Endodermal cell (in vitro differentiated cells): ENCODE results near the gene RASGEF1C. TPM values are rescaled to one million over a fixed set of nuclear protein-coding genes. Genes with fewer than 3 reads are reported as not detected.

Source experiments
- DNase-seq: peaks from one replicate; pipeline ENCODE4 v3.0.0-alpha.2; 2017
- H3K27ac ChIP-seq: 2 replicates; pipeline ENCODE4 v1.5.1; 2013; ENCODE audit warnings: mild to moderate bottlenecking, low read depth, low read length, moderate library complexity
- H3K27me3 ChIP-seq: 2 replicates; pipeline ENCODE4 v1.6.1; 2013; ENCODE audit warnings: mild to moderate bottlenecking, low read length, moderate library complexity; ENCODE audit not compliant: insufficient read depth, control insufficient read depth, poor library complexity, severe bottlenecking
- H3K36me3 ChIP-seq: 2 replicates; pipeline ENCODE4 v1.7.0; 2013; ENCODE audit warnings: mild to moderate bottlenecking, low read length, moderate library complexity; ENCODE audit not compliant: control insufficient read depth, insufficient read depth
- H3K4me1 ChIP-seq: one replicate; pipeline ENCODE4 v1.7.0; 2013; ENCODE audit warnings: low read length; ENCODE audit not compliant: control insufficient read depth, insufficient read depth
- H3K4me3 ChIP-seq: 2 replicates; pipeline ENCODE4 v1.5.1; 2013; ENCODE audit warnings: mild to moderate bottlenecking, low read length, moderate library complexity
- H3K9ac ChIP-seq: 2 replicates; pipeline ENCODE4 v1.6.1; 2013; ENCODE audit warnings: mild to moderate bottlenecking, low read length, moderate library complexity; ENCODE audit not compliant: poor library complexity, severe bottlenecking; ENCODE audit errors: extremely low read depth
- H3K9me3 ChIP-seq: 2 replicates; pipeline ENCODE4 v1.6.1; 2013; ENCODE audit warnings: mild to moderate bottlenecking, low read length, moderate library complexity; ENCODE audit not compliant: control insufficient read depth
- H3K27ac Mint-ChIP-seq: 2 replicates; pipeline ENCODE4 v1.8.0; 2020; ENCODE audit warnings: mixed read lengths
- H3K27me3 Mint-ChIP-seq: 2 replicates; pipeline ENCODE4 v1.8.0; 2021; ENCODE audit warnings: mild to moderate bottlenecking, mixed read lengths; ENCODE audit not compliant: insufficient read depth
- H3K36me3 Mint-ChIP-seq: 2 replicates; pipeline ENCODE4 v1.8.0; 2020; ENCODE audit warnings: low read depth, mixed read lengths
- H3K4me1 Mint-ChIP-seq: 2 replicates; pipeline ENCODE4 v1.8.0; 2020; ENCODE audit warnings: mixed read lengths
- H3K4me3 Mint-ChIP-seq: 2 replicates; pipeline ENCODE4 v1.8.0; 2020; ENCODE audit warnings: mild to moderate bottlenecking, moderate library complexity, mixed read lengths
- H3K9me3 Mint-ChIP-seq: 2 replicates; pipeline ENCODE4 v1.8.0; 2020; ENCODE audit warnings: mild to moderate bottlenecking, mixed read lengths
- CTCF ChIP-seq: fragments of 200-600 bp; sonication (generic); conservative IDR thresholded peaks from 2 replicates; pipeline ENCODE4 v1.5.0; 2021; ENCODE audit warnings: antibody characterized with exemption, mild to moderate bottlenecking
- WGBS, 2 experiments: methylation state at CpG; one replicate each; pipeline versions ENCODE4 v1.1.5 to v1.1.7; 2013; ENCODE audit warnings: missing lambda C conversion rate in 2 of 2, mixed read lengths in 1 of 2; ENCODE audit not compliant: insufficient coverage in 1 of 2, insufficient read length in 1 of 2; 5-methylcytosine and 5-hydroxymethylcytosine counted together
- total RNA-seq, 2 donors: library from RNA; stranded (reverse); fragmentation: NEBNext Ultra II Directional in 1 of 2; extraction: Animal tissue kit (Norgen Biotek cat#: 25700) in 1 of 2; gene quantifications; 2 replicates in 1 of 2; 3 replicates in 1 of 2; pipeline ENCODE4 v1.2.1, GENCODE V29; 2021

RASGEF1C gene
- total RNA-seq, 2 donors from 2014 or later: 0.62 to 0.75 TPM

- H3K27ac ChIP-seq: no peak overlapping the region
- no peaks in the 10 kb centered on the region for H3K27me3 ChIP-seq
- no peaks in the 10 kb centered on the region for H3K27me3 Mint-ChIP-seq
These were observed 92.7 kb downstream of the RASGEF1C start for GRCh38 chr5:180116077-180116999.

GRCh38 chr5:180115326-180116076 is 93.5 kb downstream of the RASGEF1C start:
- Histone ChIP-seq H3K27ac (no peak overlapping the region), H3K4me1 (no peaks in the 10 kb centered on the region), H3K36me3 (no peaks in the 10 kb centered on the region), H3K9ac (no peak overlapping the region), H3K4me3 (no peak overlapping the region), H3K9me3 (no peaks in the 10 kb centered on the region), H3K27me3 (no peaks in the 10 kb centered on the region)
- DNase-seq: no peak
- WGBS, 2 experiments: 92 to 96% methylated on average over 9 to 14 of the region's 14 CpGs
- Mint-ChIP-seq H3K4me3 (no peak overlapping the region), H3K27ac (no peak overlapping the region), H3K9me3 (no peaks in the 10 kb centered on the region), H3K27me3 (no peaks in the 10 kb centered on the region), H3K4me1 (peaks cover 3% of the 10 kb centered on the region), H3K36me3 (no peaks in the 10 kb centered on the region)
- TF ChIP-seq CTCF: no peak

More at GRCh38 chr5:180116077-180116999, 92.7 kb downstream of the RASGEF1C start:
- Histone ChIP-seq H3K9me3 (no peaks in the 10 kb centered on the region), H3K4me1 (no peaks in the 10 kb centered on the region), H3K36me3 (no peaks in the 10 kb centered on the region), H3K9ac (no peak overlapping the region), H3K4me3 (no peak overlapping the region)
- no peaks in the 10 kb centered on the region for H3K9me3 Mint-ChIP-seq
- no peaks in the 10 kb centered on the region for H3K36me3 Mint-ChIP-seq
- no peak overlapping the region for H3K4me3 Mint-ChIP-seq
- peak; percentile 43 for DNase-seq
- H3K4me1 Mint-ChIP-seq: peaks cover 3% of the 10 kb centered on the region
- no peak overlapping the region for H3K27ac Mint-ChIP-seq
- 89 to 96% methylated on average over 20 to 31 of the region's 31 CpGs for WGBS, 2 experiments
- no peak for TF ChIP-seq CTCF

- peaks cover 3% of the 10 kb centered on the region for H3K4me1 Mint-ChIP-seq
- H3K27me3 Mint-ChIP-seq: no peaks in the 10 kb centered on the region
- Histone ChIP-seq H3K27ac (no peak overlapping the region), H3K36me3 (no peaks in the 10 kb centered on the region), H3K9me3 (no peaks in the 10 kb centered on the region), H3K27me3 (no peaks in the 10 kb centered on the region), H3K9ac (no peak overlapping the region), H3K4me1 (no peaks in the 10 kb centered on the region), H3K4me3 (no peak overlapping the region)
- DNase-seq: no peak
- H3K4me3 Mint-ChIP-seq: no peak overlapping the region
- H3K9me3 Mint-ChIP-seq: no peaks in the 10 kb centered on the region
- no peak overlapping the region for H3K27ac Mint-ChIP-seq
- WGBS, 2 experiments: 93 to 95% methylated on average over 14 to 23 of the region's 23 CpGs
- no peaks in the 10 kb centered on the region for H3K36me3 Mint-ChIP-seq
- no peak for TF ChIP-seq CTCF
These were observed 94.6 kb downstream of the RASGEF1C start for GRCh38 chr5:180114304-180115003.
